SK-N-SH (cell line): ENCODE measurements around the gene PPP1R3D.

Experiments
- EP300 ChIP-seq, 2 experiments: IDR thresholded peaks; 2 replicates each; pipeline versions ENCODE4 v1.4.0 to v1.6.1; 2012; ENCODE audit warnings: borderline replicate concordance in 1 of 2, low read depth in 1 of 2, low read length in 1 of 2
- GABPA ChIP-seq: IDR thresholded peaks from 2 replicates; pipeline ENCODE4 v1.4.0; 2012; ENCODE audit warnings: low read depth, mild to moderate bottlenecking
- JUND ChIP-seq: IDR thresholded peaks from 2 replicates; pipeline ENCODE4 v1.4.0; 2012
- POLR2AphosphoS5 ChIP-seq: IDR thresholded peaks from 2 replicates; pipeline ENCODE4 v1.6.1; 2012; ENCODE audit warnings: low read depth, low read length
- RFX5 ChIP-seq: IDR thresholded peaks from 2 replicates; pipeline ENCODE4 v1.6.1; 2012; ENCODE audit warnings: mild to moderate bottlenecking, improper control_type of control experiment, low read length
- SIN3A ChIP-seq: IDR thresholded peaks from 2 replicates; pipeline ENCODE4 v1.6.1; 2012; ENCODE audit warnings: low read depth, mild to moderate bottlenecking, low read length, moderate library complexity, borderline replicate concordance
- TAF1 ChIP-seq: IDR thresholded peaks from 2 replicates; pipeline ENCODE4 v1.6.1; 2012; ENCODE audit warnings: low read depth, mild to moderate bottlenecking, low read length, moderate library complexity, borderline replicate concordance
- ZBTB33 ChIP-seq: IDR thresholded peaks from 2 replicates; pipeline ENCODE4 v1.4.0; 2012; ENCODE audit warnings: low read depth, borderline replicate concordance
- TF ChIP-seq, protein P1 (sequence below): fragments of 200-600 bp; sonication (generic); IDR thresholded peaks from 2 replicates; pipeline ENCODE4 v1.6.1; 2017; ENCODE audit warnings: antibody characterized with exemption, mild to moderate bottlenecking, moderate library complexity
- TF ChIP-seq, protein P2 (sequence below): IDR thresholded peaks from 2 replicates; pipeline ENCODE4 v1.6.1; 2012; ENCODE audit warnings: mild to moderate bottlenecking, low read depth, low read length, moderate library complexity

GRCh38 chr20:59912609-59913008, 27.5 kb downstream of the PPP1R3D start:
- TF ChIP-seq SIN3A: no peak
- TF ChIP-seq POLR2AphosphoS5: no peak
- TF ChIP-seq, protein P1, sequence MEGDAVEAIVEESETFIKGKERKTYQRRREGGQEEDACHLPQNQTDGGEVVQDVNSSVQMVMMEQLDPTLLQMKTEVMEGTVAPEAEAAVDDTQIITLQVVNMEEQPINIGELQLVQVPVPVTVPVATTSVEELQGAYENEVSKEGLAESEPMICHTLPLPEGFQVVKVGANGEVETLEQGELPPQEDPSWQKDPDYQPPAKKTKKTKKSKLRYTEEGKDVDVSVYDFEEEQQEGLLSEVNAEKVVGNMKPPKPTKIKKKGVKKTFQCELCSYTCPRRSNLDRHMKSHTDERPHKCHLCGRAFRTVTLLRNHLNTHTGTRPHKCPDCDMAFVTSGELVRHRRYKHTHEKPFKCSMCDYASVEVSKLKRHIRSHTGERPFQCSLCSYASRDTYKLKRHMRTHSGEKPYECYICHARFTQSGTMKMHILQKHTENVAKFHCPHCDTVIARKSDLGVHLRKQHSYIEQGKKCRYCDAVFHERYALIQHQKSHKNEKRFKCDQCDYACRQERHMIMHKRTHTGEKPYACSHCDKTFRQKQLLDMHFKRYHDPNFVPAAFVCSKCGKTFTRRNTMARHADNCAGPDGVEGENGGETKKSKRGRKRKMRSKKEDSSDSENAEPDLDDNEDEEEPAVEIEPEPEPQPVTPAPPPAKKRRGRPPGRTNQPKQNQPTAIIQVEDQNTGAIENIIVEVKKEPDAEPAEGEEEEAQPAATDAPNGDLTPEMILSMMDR: no peak
- no peak for TF ChIP-seq GABPA
- TF ChIP-seq TAF1: no peak
- no peak for TF ChIP-seq ZBTB33
- no peak for TF ChIP-seq JUND
- TF ChIP-seq, protein P2, sequence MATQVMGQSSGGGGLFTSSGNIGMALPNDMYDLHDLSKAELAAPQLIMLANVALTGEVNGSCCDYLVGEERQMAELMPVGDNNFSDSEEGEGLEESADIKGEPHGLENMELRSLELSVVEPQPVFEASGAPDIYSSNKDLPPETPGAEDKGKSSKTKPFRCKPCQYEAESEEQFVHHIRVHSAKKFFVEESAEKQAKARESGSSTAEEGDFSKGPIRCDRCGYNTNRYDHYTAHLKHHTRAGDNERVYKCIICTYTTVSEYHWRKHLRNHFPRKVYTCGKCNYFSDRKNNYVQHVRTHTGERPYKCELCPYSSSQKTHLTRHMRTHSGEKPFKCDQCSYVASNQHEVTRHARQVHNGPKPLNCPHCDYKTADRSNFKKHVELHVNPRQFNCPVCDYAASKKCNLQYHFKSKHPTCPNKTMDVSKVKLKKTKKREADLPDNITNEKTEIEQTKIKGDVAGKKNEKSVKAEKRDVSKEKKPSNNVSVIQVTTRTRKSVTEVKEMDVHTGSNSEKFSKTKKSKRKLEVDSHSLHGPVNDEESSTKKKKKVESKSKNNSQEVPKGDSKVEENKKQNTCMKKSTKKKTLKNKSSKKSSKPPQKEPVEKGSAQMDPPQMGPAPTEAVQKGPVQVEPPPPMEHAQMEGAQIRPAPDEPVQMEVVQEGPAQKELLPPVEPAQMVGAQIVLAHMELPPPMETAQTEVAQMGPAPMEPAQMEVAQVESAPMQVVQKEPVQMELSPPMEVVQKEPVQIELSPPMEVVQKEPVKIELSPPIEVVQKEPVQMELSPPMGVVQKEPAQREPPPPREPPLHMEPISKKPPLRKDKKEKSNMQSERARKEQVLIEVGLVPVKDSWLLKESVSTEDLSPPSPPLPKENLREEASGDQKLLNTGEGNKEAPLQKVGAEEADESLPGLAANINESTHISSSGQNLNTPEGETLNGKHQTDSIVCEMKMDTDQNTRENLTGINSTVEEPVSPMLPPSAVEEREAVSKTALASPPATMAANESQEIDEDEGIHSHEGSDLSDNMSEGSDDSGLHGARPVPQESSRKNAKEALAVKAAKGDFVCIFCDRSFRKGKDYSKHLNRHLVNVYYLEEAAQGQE: no peak
- no peak for TF ChIP-seq EP300 (IDR thresholded peaks at IDR 0.05; ENCODE audit: borderline replicate concordance in 1 of 2, low read depth in 1 of 2, low read length in 1 of 2)
- TF ChIP-seq RFX5: no peak
